Measurements from ENCODE around the gene RNF212.

RNF212 gene

GRCh38 chr4:1036095-1036494, 77.3 kb downstream of the RNF212 start:
- Histone ChIP-seq H3K27ac (no peak overlapping the region), H3K4me1 (no peaks in the 10 kb centered on the region), H3K4me2 (ENCODE audit: low read length) (no peak overlapping the region), H3K27me3 (ENCODE audit: control insufficient read depth, insufficient read depth, low read length) (no peaks in the 10 kb centered on the region), H3K9me3 (ENCODE audit: control insufficient read depth, low read length) (no peaks in the 10 kb centered on the region), H3K79me2 (no peaks in the 10 kb centered on the region), H3K4me3 (ENCODE audit: low read depth, low read length) (no peak overlapping the region), H3K36me3 (ENCODE audit: control insufficient read depth, insufficient read depth, low read length) (no peaks in the 10 kb centered on the region), H3K9ac (no peak overlapping the region), H2AFZ (no peak overlapping the region)
- TF ChIP-seq CTCF (IDR thresholded peaks at IDR 0.05): no peak

- no peaks in the 10 kb centered on the region for H3K27me3 ChIP-seq (ENCODE audit: control insufficient read depth, insufficient read depth, low read length)
- H3K4me1 ChIP-seq: no peaks in the 10 kb centered on the region
- no peak overlapping the region for H3K27ac ChIP-seq
- no peaks in the 10 kb centered on the region for H3K36me3 ChIP-seq (ENCODE audit: control insufficient read depth, insufficient read depth, low read length)
- TF ChIP-seq CTCF (IDR thresholded peaks at IDR 0.05): no peak
- no peak overlapping the region for H3K4me2 ChIP-seq (ENCODE audit: low read length)
- no peak overlapping the region for H2AFZ ChIP-seq
- H3K9ac ChIP-seq: no peak overlapping the region
- H3K79me2 ChIP-seq: no peaks in the 10 kb centered on the region
- H3K9me3 ChIP-seq (ENCODE audit: control insufficient read depth, low read length): no peaks in the 10 kb centered on the region
- H3K4me3 ChIP-seq (ENCODE audit: low read depth, low read length): no peak overlapping the region
Measured at GRCh38 chr4:1035510-1035909, 77.9 kb downstream of the RNF212 start.

GRCh38 chr4:1033840-1034551, 79.4 kb downstream of the RNF212 start:
- Histone ChIP-seq H3K4me1 (no peaks in the 10 kb centered on the region), H3K4me3 (ENCODE audit: low read depth, low read length) (no peak overlapping the region), H3K27ac (no peak overlapping the region), H2AFZ (no peak overlapping the region), H3K27me3 (ENCODE audit: control insufficient read depth, insufficient read depth, low read length) (no peaks in the 10 kb centered on the region), H3K9ac (no peak overlapping the region), H3K4me2 (ENCODE audit: low read length) (no peak overlapping the region), H3K9me3 (ENCODE audit: control insufficient read depth, low read length) (no peaks in the 10 kb centered on the region), H3K79me2 (no peaks in the 10 kb centered on the region), H3K36me3 (ENCODE audit: control insufficient read depth, insufficient read depth, low read length) (no peaks in the 10 kb centered on the region)
- no peak for TF ChIP-seq CTCF (IDR thresholded peaks at IDR 0.05)

- Histone ChIP-seq H3K4me1 (no peaks in the 10 kb centered on the region), H3K36me3 (ENCODE audit: control insufficient read depth, insufficient read depth, low read length) (no peaks in the 10 kb centered on the region), H2AFZ (no peak overlapping the region), H3K9me3 (ENCODE audit: control insufficient read depth, low read length) (no peaks in the 10 kb centered on the region), H3K9ac (no peak overlapping the region), H3K27me3 (ENCODE audit: control insufficient read depth, insufficient read depth, low read length) (no peaks in the 10 kb centered on the region), H3K79me2 (no peaks in the 10 kb centered on the region), H3K4me3 (ENCODE audit: low read depth, low read length) (no peak overlapping the region), H3K27ac (no peak overlapping the region), H3K4me2 (ENCODE audit: low read length) (no peak overlapping the region)
- TF ChIP-seq CTCF (IDR thresholded peaks at IDR 0.05): no peak
Measured at GRCh38 chr4:1032861-1033260, 80.5 kb downstream of the RNF212 start.
